Tibial nerve (tissue), 4 donors: ENCODE results near the gene ZNF366. TPM values are rescaled to one million over a fixed set of nuclear protein-coding genes. Genes with fewer than 3 reads are reported as not detected.
A peak's percentile ranks its signal among the peaks of the same experiment; 100 is the strongest.

Experiments used
- DNase-seq, 2 donors: peaks; one replicate each; pipeline ENCODE4 v3.0.0-alpha.2; 2019; ENCODE audit warnings: low spot score in 2 of 2
- H3K27ac ChIP-seq, 4 donors: fragments of 200-600 bp; sonication (generic) in 3 of 4; one replicate each; pipeline ENCODE4 v1.5.1; 2017 to 2019; ENCODE audit warnings: mild to moderate bottlenecking in 1 of 4
- H3K27me3 ChIP-seq, 2 donors: fragments of 200-600 bp; sonication (generic) in 1 of 2; one replicate each; pipeline versions ENCODE4 v1.5.1 to v1.6.0; 2017 to 2019
- H3K36me3 ChIP-seq, 3 donors: fragments of 200-600 bp; sonication (generic); one replicate each; pipeline ENCODE4 v1.5.1; 2018 to 2019
- H3K4me1 ChIP-seq, 4 donors: fragments of 200-600 bp; sonication (generic) in 3 of 4; one replicate each; pipeline ENCODE4 v1.5.1; 2017 to 2019
- H3K4me3 ChIP-seq, 4 donors: fragments of 200-600 bp; sonication (generic) in 3 of 4; one replicate each; pipeline ENCODE4 v1.5.1; 2017 to 2019; ENCODE audit warnings: mild to moderate bottlenecking in 1 of 4, moderate library complexity in 1 of 4
- H3K9me3 ChIP-seq, 4 donors: fragments of 200-600 bp; sonication (generic) in 3 of 4; one replicate each; pipeline ENCODE4 v1.5.1; 2017 to 2019
- EP300 ChIP-seq, 2 donors: sonication (generic); formaldehyde crosslinking; IDR thresholded peaks; one replicate each; pipeline ENCODE4 v1.6.1; 2017; ENCODE audit warnings: antibody characterized with exemption in 2 of 2, mild to moderate bottlenecking in 1 of 2
- POLR2A ChIP-seq, 2 donors: fragments of 450-650 bp; IDR thresholded peaks; one replicate each; pipeline ENCODE4 v1.6.1; 2017; ENCODE audit warnings: antibody characterized with exemption in 2 of 2, mild to moderate bottlenecking in 2 of 2, moderate library complexity in 2 of 2
- WGBS, 2 donors: methylation state at CpG; one replicate each; pipeline ENCODE4 v1.1.5; 2018; 5-methylcytosine and 5-hydroxymethylcytosine counted together
- total RNA-seq, 4 donors: library from RNA; depleted of rRNA; stranded (reverse); fragments of >200 nt; gene quantifications; one replicate each; pipeline ENCODE4 v1.1.0, GENCODE V29; 2016
- TF ChIP-seq, protein P1 (sequence below), 5 experiments: fragments of 200-600 bp in 3 of 5; fragments of 450-650 bp in 2 of 5; sonication (generic) in 3 of 5; IDR thresholded peaks; one replicate each; pipeline ENCODE4 v1.5.1; 2016 to 2019; ENCODE audit warnings: antibody characterized with exemption in 5 of 5, mild to moderate bottlenecking in 3 of 5, moderate library complexity in 2 of 5

ZNF366 gene, protein sequence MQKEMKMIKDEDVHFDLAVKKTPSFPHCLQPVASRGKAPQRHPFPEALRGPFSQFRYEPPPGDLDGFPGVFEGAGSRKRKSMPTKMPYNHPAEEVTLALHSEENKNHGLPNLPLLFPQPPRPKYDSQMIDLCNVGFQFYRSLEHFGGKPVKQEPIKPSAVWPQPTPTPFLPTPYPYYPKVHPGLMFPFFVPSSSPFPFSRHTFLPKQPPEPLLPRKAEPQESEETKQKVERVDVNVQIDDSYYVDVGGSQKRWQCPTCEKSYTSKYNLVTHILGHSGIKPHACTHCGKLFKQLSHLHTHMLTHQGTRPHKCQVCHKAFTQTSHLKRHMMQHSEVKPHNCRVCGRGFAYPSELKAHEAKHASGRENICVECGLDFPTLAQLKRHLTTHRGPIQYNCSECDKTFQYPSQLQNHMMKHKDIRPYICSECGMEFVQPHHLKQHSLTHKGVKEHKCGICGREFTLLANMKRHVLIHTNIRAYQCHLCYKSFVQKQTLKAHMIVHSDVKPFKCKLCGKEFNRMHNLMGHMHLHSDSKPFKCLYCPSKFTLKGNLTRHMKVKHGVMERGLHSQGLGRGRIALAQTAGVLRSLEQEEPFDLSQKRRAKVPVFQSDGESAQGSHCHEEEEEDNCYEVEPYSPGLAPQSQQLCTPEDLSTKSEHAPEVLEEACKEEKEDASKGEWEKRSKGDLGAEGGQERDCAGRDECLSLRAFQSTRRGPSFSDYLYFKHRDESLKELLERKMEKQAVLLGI
- 10 to 100 TPM in 1 of 4 donors, 1 to 10 TPM in 3; 3.3 to 10.6 (median 5.2) TPM for total RNA-seq

- peak within 1 kb of the TSS in 3 of 4 donors; percentile 4 to 63 (median 10) for H3K27ac ChIP-seq
- H3K9me3 ChIP-seq, result no peaks in the 10 kb centered on the region
- no peaks in the 10 kb centered on the region for H3K27me3 ChIP-seq
- DNase-seq, result no peak
- peak within 1 kb of the TSS in 1 of 4 donors; percentile 27 for H3K4me3 ChIP-seq
- WGBS, 2 donors, result 66 to 71% methylated on average over 9 of the region's 9 CpGs
- TF ChIP-seq EP300 (IDR thresholded peaks at IDR 0.05) (no peak), POLR2A (IDR thresholded peaks at IDR 0.05) (no peak)
- TF ChIP-seq, protein P1, sequence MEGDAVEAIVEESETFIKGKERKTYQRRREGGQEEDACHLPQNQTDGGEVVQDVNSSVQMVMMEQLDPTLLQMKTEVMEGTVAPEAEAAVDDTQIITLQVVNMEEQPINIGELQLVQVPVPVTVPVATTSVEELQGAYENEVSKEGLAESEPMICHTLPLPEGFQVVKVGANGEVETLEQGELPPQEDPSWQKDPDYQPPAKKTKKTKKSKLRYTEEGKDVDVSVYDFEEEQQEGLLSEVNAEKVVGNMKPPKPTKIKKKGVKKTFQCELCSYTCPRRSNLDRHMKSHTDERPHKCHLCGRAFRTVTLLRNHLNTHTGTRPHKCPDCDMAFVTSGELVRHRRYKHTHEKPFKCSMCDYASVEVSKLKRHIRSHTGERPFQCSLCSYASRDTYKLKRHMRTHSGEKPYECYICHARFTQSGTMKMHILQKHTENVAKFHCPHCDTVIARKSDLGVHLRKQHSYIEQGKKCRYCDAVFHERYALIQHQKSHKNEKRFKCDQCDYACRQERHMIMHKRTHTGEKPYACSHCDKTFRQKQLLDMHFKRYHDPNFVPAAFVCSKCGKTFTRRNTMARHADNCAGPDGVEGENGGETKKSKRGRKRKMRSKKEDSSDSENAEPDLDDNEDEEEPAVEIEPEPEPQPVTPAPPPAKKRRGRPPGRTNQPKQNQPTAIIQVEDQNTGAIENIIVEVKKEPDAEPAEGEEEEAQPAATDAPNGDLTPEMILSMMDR (IDR thresholded peaks at IDR 0.05), result no peak
- H3K4me1 ChIP-seq, result peaks cover 0 to 33% (median 0%) of the 10 kb centered on the region in 4 donors
- H3K36me3 ChIP-seq, result no peaks in the 10 kb centered on the region
Observed at GRCh38 chr5:72507231-72507906, at the start of gene ZNF366. Gene ZNF366, minus strand, starts transcription at chr5:72507410. Its CDS starts 45,914 bp downstream, at chr5:72461496.

DNA sequence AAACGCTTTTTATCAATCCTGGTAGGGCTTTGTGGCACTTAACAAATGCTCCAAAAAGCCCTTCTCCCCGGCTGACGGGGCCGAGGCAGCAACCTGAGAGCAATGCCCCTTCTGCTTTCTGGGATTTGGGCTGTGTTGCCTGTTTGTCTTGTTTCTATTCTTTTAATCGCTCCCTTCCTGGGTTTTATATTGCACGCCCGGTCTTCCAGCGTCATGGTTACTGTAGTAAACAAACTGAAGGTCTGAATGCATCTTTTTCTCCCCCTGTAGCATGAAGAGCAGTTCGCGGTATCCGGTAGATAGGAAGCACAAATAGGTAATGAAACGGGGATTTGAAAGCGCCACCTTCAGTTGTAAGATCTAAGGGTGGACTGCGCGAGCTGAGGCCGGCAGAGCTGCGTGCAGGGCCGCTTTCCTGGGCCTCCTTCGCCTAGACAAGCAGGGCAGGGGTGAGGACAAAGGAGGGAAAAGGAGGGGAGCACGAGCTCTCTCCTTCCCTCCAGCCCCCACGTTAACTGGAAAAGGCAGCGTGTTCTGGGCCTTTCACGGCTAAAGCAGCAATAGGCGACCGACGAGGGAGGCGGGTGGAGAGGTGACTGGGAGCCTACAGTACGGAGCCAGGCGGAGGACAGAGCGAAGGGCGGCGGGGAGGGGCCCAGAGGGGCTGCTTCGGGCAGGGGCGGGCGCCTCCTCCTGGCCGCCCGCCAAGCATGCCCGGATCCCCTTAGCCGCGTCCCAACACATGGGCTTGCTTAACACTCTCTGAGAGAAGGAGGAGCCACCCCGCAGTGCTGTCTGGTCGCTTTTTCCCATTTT is 49.3 kb upstream of the ZNF366 start:
- H3K4me3 ChIP-seq, result peak overlapping the region; percentile 24 to 52 (median 38)
- no peaks in the 10 kb centered on the region for H3K36me3 ChIP-seq
- WGBS, 2 donors, result 1 to 10% methylated on average over 40 to 42 of the region's 42 CpGs
- H3K4me1 ChIP-seq, result peaks cover 0 to 20% (median 15%) of the 10 kb centered on the region in 4 donors
- H3K27ac ChIP-seq, result peak overlapping the region in 3 of 4 donors; percentile 9 to 78 (median 73)
- DNase-seq, result peak; percentile 17 to 25
- TF ChIP-seq POLR2A (IDR thresholded peaks at IDR 0.05) (no peak), EP300 (IDR thresholded peaks at IDR 0.05) (no peak)
- TF ChIP-seq, protein P1 (IDR thresholded peaks at IDR 0.05), result no peak
- no peaks in the 10 kb centered on the region for H3K27me3 ChIP-seq
- no peaks in the 10 kb centered on the region for H3K9me3 ChIP-seq

- H3K9me3 ChIP-seq, result no peaks in the 10 kb centered on the region
- H3K27me3 ChIP-seq, result no peaks in the 10 kb centered on the region
- H3K36me3 ChIP-seq, result no peaks in the 10 kb centered on the region
- no peak for DNase-seq
- H3K4me3 ChIP-seq, result no peak overlapping the region
- WGBS, 2 donors, result 32 to 88% methylated on average over 1 of the region's 1 CpG
- TF ChIP-seq EP300 (IDR thresholded peaks at IDR 0.05) (no peak), POLR2A (IDR thresholded peaks at IDR 0.05) (no peak)
- TF ChIP-seq, protein P1 (IDR thresholded peaks at IDR 0.05), result no peak
- H3K27ac ChIP-seq, result peak overlapping the region in 1 of 4 donors; percentile 9
- peaks cover 0 to 20% (median 15%) of the 10 kb centered on the region in 4 donors for H3K4me1 ChIP-seq
Observed at GRCh38 chr5:72555871-72556270, 48.7 kb upstream of the ZNF366 start.

GRCh38 chr5:72554897-72555296 is 47.7 kb upstream of the ZNF366 start:
- no peak for DNase-seq
- Histone ChIP-seq H3K36me3 (no peaks in the 10 kb centered on the region), H3K4me3 (no peak overlapping the region), H3K27ac (no peak overlapping the region), H3K4me1 (peaks cover 0 to 20% (median 15%) of the 10 kb centered on the region in 4 donors), H3K27me3 (no peaks in the 10 kb centered on the region), H3K9me3 (no peaks in the 10 kb centered on the region)
- WGBS, 2 donors, result 100% methylated on average over 1 of the region's 1 CpG
- TF ChIP-seq, protein P1 (IDR thresholded peaks at IDR 0.05), result no peak
- TF ChIP-seq EP300 (IDR thresholded peaks at IDR 0.05) (no peak), POLR2A (IDR thresholded peaks at IDR 0.05) (no peak)
